HTR-8/SVneo (cell line): ENCODE measurements around the gene CALD1.

Experiments used
- DNase-seq: peaks from one replicate; pipeline ENCODE4 v3.0.0; 2011; ENCODE audit warnings: low spot score, mixed read lengths; ENCODE audit not compliant: insufficient read length
- FAIRE-seq: peaks from 2 replicates; lab custom pipeline; 2011; peaks lifted over from hg19 to GRCh38; lab: Jason Lieb, UNC

CALD1 gene

GRCh38 chr7:134888141-134888740, 108.8 kb downstream of the CALD1 start:
- FAIRE-seq (no peak), DNase-seq (no peak)

- FAIRE-seq = no peak
- DNase-seq = no peak
Observed at GRCh38 chr7:134890246-134891240, 111.1 kb downstream of the CALD1 start.

GRCh38 chr7:134891262-134891695, 111.8 kb downstream of the CALD1 start:
- no peak for FAIRE-seq
- no peak for DNase-seq

- FAIRE-seq (no peak), DNase-seq (no peak)
Observed at GRCh38 chr7:134891696-134892678, 112.6 kb downstream of the CALD1 start.

GRCh38 chr7:134892963-134893362, 113.5 kb downstream of the CALD1 start:
- FAIRE-seq = no peak
- no peak for DNase-seq

- no peak for DNase-seq
- FAIRE-seq = no peak
Observed at GRCh38 chr7:134893920-134894319, 114.5 kb downstream of the CALD1 start.

- DNase-seq (no peak), FAIRE-seq (no peak)
Observed at GRCh38 chr7:134894928-134895327, 115.5 kb downstream of the CALD1 start.

DNA sequence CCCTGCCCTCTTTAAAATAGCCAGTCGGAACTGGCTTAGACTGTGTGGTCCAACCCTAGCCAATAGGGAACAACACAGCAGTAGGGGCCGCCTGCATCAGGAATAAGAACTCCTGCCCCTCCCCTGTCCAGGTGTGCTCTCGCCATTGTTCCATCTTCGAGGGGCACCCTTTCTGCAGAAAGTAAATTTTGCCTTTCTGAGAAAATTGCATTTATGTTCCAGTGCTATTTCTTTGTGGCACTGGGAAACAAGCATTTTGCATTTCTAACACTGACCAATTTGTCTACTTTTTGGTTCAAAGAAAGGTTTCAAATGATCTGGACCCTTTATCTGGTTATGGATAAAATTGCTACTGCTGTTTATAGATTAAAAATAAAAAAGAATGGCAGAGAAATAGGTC, 116.6 kb downstream of the CALD1 start:
- DNase-seq (no peak), FAIRE-seq (no peak)

DNA sequence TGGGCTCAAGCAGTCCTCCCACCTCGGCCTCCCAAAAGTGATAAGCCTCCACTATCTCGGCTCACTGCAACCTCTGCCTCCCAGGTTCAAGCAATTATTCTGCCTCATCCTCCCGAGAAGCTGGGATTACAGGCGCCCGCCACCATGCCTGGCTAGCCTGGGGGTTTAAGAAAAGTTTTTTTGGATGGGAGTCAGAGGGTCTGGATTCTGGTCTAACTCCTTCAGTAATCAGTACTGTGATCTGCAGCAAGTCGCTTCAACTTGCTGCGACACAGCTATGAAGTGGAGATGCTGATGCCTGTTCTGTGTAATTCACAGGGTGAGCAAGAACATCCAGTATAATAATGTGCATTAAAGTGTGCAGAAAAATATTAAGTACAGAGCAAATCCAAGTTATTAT, 118.5 kb downstream of the CALD1 start:
- FAIRE-seq = no peak
- no peak for DNase-seq

GRCh38 chr7:134899729-134900128, 120.3 kb downstream of the CALD1 start:
- DNase-seq = no peak
- no peak for FAIRE-seq

- DNase-seq (no peak), FAIRE-seq (no peak)
Observed at GRCh38 chr7:134900166-134900982, 120.9 kb downstream of the CALD1 start.

- no peak for DNase-seq
- no peak for FAIRE-seq
Observed at GRCh38 chr7:134901389-134902020, 122.1 kb downstream of the CALD1 start.

DNA sequence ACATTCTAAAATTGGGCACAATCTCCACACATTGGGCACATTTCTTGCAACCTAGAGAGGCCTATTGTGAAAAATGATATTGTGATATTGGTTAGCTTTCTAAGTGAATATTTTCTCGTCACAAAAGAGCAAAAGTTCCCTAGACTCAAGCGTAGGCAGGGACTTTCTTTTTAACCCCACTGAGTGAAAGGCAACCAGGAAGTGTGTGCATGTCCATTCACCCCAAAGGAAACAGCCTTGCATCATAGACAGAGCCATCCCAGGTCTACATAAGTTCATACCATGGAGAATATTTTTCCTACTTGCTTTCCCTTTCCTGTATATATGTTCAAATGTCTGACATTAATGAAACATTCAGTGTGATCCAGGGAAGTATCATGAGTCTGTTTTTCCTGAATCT, 122.6 kb downstream of the CALD1 start:
- DNase-seq (no peak), FAIRE-seq (no peak)

- no peak for DNase-seq
- no peak for FAIRE-seq
Observed at GRCh38 chr7:134903073-134903790, 123.8 kb downstream of the CALD1 start.

- no peak for DNase-seq
- FAIRE-seq = no peak
Observed at GRCh38 chr7:134905375-134905774, 125.9 kb downstream of the CALD1 start.

GRCh38 chr7:134907000-134907399, 127.6 kb downstream of the CALD1 start:
- DNase-seq = no peak
- FAIRE-seq = no peak

DNA sequence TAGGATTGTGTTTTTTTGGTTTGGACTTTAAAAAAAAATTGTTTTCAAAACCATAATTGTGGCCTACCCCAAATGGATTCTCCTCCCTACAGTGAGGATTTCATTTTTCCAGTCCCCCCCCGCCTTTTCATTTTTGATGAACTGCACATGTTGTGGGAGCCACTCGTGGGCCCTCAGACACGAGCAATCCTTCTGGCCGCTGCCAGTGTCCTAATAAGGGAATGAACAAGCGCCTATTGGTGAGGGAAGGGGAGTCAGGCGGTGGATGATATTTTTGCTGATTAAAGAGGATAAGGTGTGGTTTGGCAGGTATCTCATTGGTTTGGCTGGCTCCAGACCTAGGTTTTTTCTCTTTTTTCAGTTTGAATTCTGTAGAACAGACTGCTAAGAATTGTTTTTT, 128.2 kb downstream of the CALD1 start:
- DNase-seq (no peak), FAIRE-seq (no peak)

DNA sequence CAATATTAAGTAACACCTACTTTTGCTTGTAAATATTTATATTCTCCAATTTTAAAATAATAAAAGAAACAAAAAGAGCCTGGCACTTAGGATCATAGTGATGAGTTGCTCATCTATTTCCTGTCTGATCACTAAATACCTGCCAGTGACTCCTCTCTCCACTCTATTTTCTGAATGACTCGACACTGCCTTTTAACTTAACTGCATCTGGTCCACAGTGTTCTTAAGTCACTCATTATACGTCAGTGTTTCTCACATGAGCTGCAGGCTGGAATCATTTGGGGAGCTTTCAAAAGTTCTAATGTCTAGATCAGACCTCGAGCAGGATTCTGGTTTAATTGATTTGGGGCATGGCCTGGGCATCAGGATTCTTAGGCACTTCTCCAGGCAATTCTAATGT, 128.9 kb downstream of the CALD1 start:
- FAIRE-seq = no peak
- no peak for DNase-seq
